ENCODE measurements around the gene DEPP1. TPM values are rescaled to one million over a fixed set of nuclear protein-coding genes. Genes with fewer than 3 reads are reported as not detected.

The DEPP1 gene
- total RNA-seq, 4 donors from 2014 or later = 8.2 to 266 (median 52.8) TPM

- intact Hi-C loops (cut with DNase I; ENCODE audit: low total_unique reads) = no loop called here
- peak; percentile 86 to 88 for DNase-seq
- Histone ChIP-seq H3K4me3 (no peak overlapping the region), H3K27ac (no peak overlapping the region), H3K4me1 (peaks cover 0 to 5% of the 10 kb centered on the region in 2 donors), H3K9me3 (no peaks in the 10 kb centered on the region), H3K27me3 (no peaks in the 10 kb centered on the region), H3K36me3 (no peaks in the 10 kb centered on the region)
- TF ChIP-seq POLR2A (IDR thresholded peaks at IDR 0.05) = peak in 1 of 2 donors; percentile 29
- TF ChIP-seq CTCF (IDR thresholded peaks at IDR 0.05) = peak; percentile 89 to 94 (median 92)
Measured at GRCh38 chr10:44932517-44933450, 45.8 kb downstream of the DEPP1 start.

- H3K4me3 ChIP-seq = no peak overlapping the region
- intact Hi-C loops (cut with DNase I; ENCODE audit: low total_unique reads) = no loop called here
- H3K9me3 ChIP-seq = no peaks in the 10 kb centered on the region
- no peak for DNase-seq
- no peaks in the 10 kb centered on the region for H3K36me3 ChIP-seq
- no peak overlapping the region for H3K27ac ChIP-seq
- TF ChIP-seq POLR2A (IDR thresholded peaks at IDR 0.05) (no peak), CTCF (IDR thresholded peaks at IDR 0.05) (no peak)
- H3K27me3 ChIP-seq = no peaks in the 10 kb centered on the region
- peaks cover 0 to 5% of the 10 kb centered on the region in 2 donors for H3K4me1 ChIP-seq
Measured at GRCh38 chr10:44931621-44932516, 46.7 kb downstream of the DEPP1 start.

GRCh38 chr10:44930904-44931620 is 47.5 kb downstream of the DEPP1 start:
- TF ChIP-seq POLR2A (IDR thresholded peaks at IDR 0.05) (no peak), CTCF (IDR thresholded peaks at IDR 0.05) (no peak)
- Histone ChIP-seq H3K4me1 (peaks cover 0 to 5% of the 10 kb centered on the region in 2 donors), H3K9me3 (no peaks in the 10 kb centered on the region), H3K27ac (no peak overlapping the region), H3K27me3 (no peaks in the 10 kb centered on the region), H3K36me3 (no peaks in the 10 kb centered on the region), H3K4me3 (no peak overlapping the region)
- intact Hi-C loops (cut with DNase I; ENCODE audit: low total_unique reads) = no loop called here
- no peak for DNase-seq

- TF ChIP-seq POLR2A (IDR thresholded peaks at IDR 0.05) (no peak), CTCF (IDR thresholded peaks at IDR 0.05) (no peak)
- DNase-seq = no peak
- Histone ChIP-seq H3K36me3 (no peaks in the 10 kb centered on the region), H3K4me1 (no peaks in the 10 kb centered on the region), H3K27ac (no peak overlapping the region), H3K27me3 (no peaks in the 10 kb centered on the region), H3K4me3 (no peak overlapping the region), H3K9me3 (no peaks in the 10 kb centered on the region)
- intact Hi-C loops (cut with DNase I; ENCODE audit: low total_unique reads) = no loop called here
Measured at GRCh38 chr10:44929356-44930255, 49.0 kb downstream of the DEPP1 start.
